ENCODE data around the gene COL26A1.

COL26A1 gene

GRCh38 chr7:101436857-101437576, 74.3 kb downstream of the COL26A1 start:
- DNase-seq (ENCODE audit: low read depth): peak; percentile 13
- no peak for TF ChIP-seq CTCF (IDR thresholded peaks at IDR 0.05; ENCODE audit: control insufficient read depth, extremely low read depth, insufficient read depth)
- H3K4me3 ChIP-seq (ENCODE audit: low read depth, low read length): no peak overlapping the region

- no peak overlapping the region for H3K4me3 ChIP-seq (ENCODE audit: low read depth, low read length)
- no peak for DNase-seq (ENCODE audit: low read depth)
- no peak for TF ChIP-seq CTCF (IDR thresholded peaks at IDR 0.05; ENCODE audit: control insufficient read depth, extremely low read depth, insufficient read depth)
These were observed 79.2 kb downstream of the COL26A1 start for GRCh38 chr7:101441890-101442289.

GRCh38 chr7:101442426-101443070, 79.9 kb downstream of the COL26A1 start:
- no peak for DNase-seq (ENCODE audit: low read depth)
- H3K4me3 ChIP-seq (ENCODE audit: low read depth, low read length): no peak overlapping the region
- no peak for TF ChIP-seq CTCF (IDR thresholded peaks at IDR 0.05; ENCODE audit: control insufficient read depth, extremely low read depth, insufficient read depth)

GRCh38 chr7:101450064-101450463, 87.4 kb downstream of the COL26A1 start:
- H3K4me3 ChIP-seq (ENCODE audit: low read depth, low read length): no peak overlapping the region
- DNase-seq (ENCODE audit: low read depth): no peak
- no peak for TF ChIP-seq CTCF (IDR thresholded peaks at IDR 0.05; ENCODE audit: control insufficient read depth, extremely low read depth, insufficient read depth)

- DNase-seq (ENCODE audit: low read depth): no peak
- no peak for TF ChIP-seq CTCF (IDR thresholded peaks at IDR 0.05; ENCODE audit: control insufficient read depth, extremely low read depth, insufficient read depth)
- H3K4me3 ChIP-seq (ENCODE audit: low read depth, low read length): no peak overlapping the region
These were observed 90.9 kb downstream of the COL26A1 start for GRCh38 chr7:101453617-101454016.

- no peak overlapping the region for H3K4me3 ChIP-seq (ENCODE audit: low read depth, low read length)
- DNase-seq (ENCODE audit: low read depth): no peak
- TF ChIP-seq CTCF (IDR thresholded peaks at IDR 0.05; ENCODE audit: control insufficient read depth, extremely low read depth, insufficient read depth): no peak
These were observed 94.5 kb downstream of the COL26A1 start for GRCh38 chr7:101457001-101457750.

Measured in LNCaP clone FGC (cell line).